NT2/D1 (cell line): ENCODE measurements around the gene MOCS3.

Experiments used
- DNase-seq: peaks from one replicate; pipeline ENCODE4 v3.0.0-alpha.2; 2011; ENCODE audit warnings: low read depth, low spot score
- H3K27me3 ChIP-seq: 2 replicates; pipeline ENCODE4 v1.6.0; 2011; ENCODE audit warnings: mild to moderate bottlenecking; ENCODE audit not compliant: insufficient read length, insufficient read depth
- H3K36me3 ChIP-seq: 2 replicates; pipeline ENCODE4 v1.6.1; 2011; ENCODE audit warnings: mild to moderate bottlenecking, low read length, mixed read lengths; ENCODE audit not compliant: insufficient read depth, insufficient read length
- H3K4me1 ChIP-seq: 2 replicates; pipeline ENCODE4 v1.5.1; 2011; ENCODE audit not compliant: insufficient read depth, insufficient read length
- H3K4me3 ChIP-seq: 2 replicates; pipeline ENCODE4 v1.5.1; 2011; ENCODE audit warnings: low read depth; ENCODE audit not compliant: insufficient read length
- H3K9ac ChIP-seq: 2 replicates; pipeline ENCODE4 v1.6.0; 2011; ENCODE audit warnings: low read depth; ENCODE audit not compliant: insufficient read length
- H3K9me3 ChIP-seq: 2 replicates; pipeline ENCODE4 v1.5.1; 2011; ENCODE audit warnings: mild to moderate bottlenecking, low read length; ENCODE audit not compliant: insufficient read depth
- SUZ12 ChIP-seq: IDR thresholded peaks from 2 replicates; pipeline ENCODE4 v1.6.1; 2011; ENCODE audit not compliant: insufficient read length, insufficient read depth; ENCODE audit errors: extremely low read depth
- YY1 ChIP-seq: IDR thresholded peaks from 2 replicates; pipeline ENCODE4 v1.6.1; 2011; ENCODE audit not compliant: insufficient read length, insufficient read depth
- ZNF274 ChIP-seq: IDR thresholded peaks from 2 replicates; pipeline ENCODE4 v1.6.1; 2011; ENCODE audit warnings: mild to moderate bottlenecking, low read depth, low read length

Gene MOCS3

DNA sequence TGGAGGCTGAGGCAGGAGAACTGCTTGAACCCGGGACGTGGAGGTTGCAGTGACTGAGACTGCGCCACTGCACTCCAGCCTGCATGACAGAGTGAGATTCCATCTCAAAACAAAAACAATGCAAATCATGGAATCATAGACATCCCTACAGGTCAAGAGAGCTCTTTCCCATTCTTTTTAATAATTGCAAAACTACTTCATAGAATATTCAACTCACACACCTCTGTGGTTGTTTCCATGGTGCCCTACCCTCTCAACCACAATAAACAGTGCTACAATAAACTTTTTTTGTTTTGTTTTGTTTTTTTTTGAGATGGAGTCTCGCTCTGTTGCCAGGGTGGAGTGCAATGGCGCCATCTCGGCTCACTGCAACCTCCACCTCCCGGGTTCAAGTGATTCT lies 15.5 kb upstream of the MOCS3 start:
- no peak for TF ChIP-seq YY1
- no peak for TF ChIP-seq ZNF274
- no peak for TF ChIP-seq SUZ12
- Histone ChIP-seq H3K9me3 (no peaks in the 10 kb centered on the region), H3K27me3 (no peaks in the 10 kb centered on the region), H3K9ac (no peak overlapping the region), H3K4me3 (no peak overlapping the region), H3K36me3 (peaks cover 85% of the 10 kb centered on the region), H3K4me1 (no peaks in the 10 kb centered on the region)
- DNase-seq, result no peak

DNA sequence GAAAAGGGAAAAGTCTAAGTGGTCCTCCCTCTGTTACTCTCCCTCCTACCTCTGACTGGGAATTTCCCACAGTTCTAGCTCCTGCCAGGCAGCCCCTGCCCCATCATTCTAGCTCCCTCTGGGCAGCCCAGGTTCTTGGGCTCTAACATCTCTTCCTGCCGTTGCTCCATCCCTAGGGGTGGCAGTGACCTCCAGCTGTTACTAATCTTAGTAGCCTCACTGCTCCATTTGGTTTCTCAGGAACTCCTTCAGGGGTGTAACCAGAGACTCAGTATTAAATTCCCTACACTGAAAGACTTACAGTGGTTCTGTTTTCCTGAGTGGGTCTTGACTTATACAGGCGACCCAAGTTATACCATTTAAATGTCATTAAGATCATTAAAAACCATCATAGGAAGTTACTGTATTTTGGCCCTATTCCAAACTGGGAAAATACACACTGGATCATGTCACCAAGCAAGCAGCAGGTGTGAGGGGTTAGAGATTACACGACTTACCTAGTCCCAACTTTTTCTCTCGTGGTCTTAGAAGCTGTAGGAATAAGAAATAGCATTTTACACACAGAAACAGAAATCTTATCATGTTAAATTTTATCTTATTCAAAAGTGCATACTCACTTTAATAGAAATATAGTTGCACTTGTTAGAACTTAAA lies 10.4 kb upstream of the MOCS3 start:
- TF ChIP-seq SUZ12 (no peak), ZNF274 (no peak), YY1 (no peak)
- Histone ChIP-seq H3K27me3 (no peaks in the 10 kb centered on the region), H3K9me3 (no peaks in the 10 kb centered on the region)

DNA sequence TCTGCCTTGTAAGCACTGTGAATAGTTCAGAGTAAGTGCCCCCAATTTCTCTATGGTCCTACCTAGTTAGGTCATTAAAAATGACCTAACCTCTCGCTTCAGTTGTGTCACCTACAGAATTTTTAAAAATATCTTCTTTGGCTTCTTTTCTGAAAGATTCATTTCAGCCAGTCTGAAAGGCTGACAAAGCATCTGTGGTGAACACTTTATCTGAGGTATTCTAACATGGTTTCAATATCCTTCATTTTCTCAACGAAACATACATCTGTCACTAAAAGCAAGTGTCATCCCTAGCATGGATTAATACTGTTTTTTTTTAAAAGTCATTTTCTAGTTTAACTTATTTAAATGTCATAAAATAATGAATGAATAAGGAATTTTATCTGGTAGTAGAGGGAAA lies 5.4 kb upstream of the MOCS3 start:
- Histone ChIP-seq H3K27me3 (no peaks in the 10 kb centered on the region), H3K4me3 (no peak overlapping the region), H3K9me3 (no peaks in the 10 kb centered on the region), H3K36me3 (peaks cover 72% of the 10 kb centered on the region), H3K9ac (no peak overlapping the region), H3K4me1 (no peaks in the 10 kb centered on the region)
- DNase-seq, result no peak
- TF ChIP-seq SUZ12 (no peak), ZNF274 (no peak), YY1 (no peak)

More for the DNA sequence above, 10.4 kb upstream of the MOCS3 start:
- H3K4me1 ChIP-seq, result no peaks in the 10 kb centered on the region
- H3K36me3 ChIP-seq, result peaks cover 87% of the 10 kb centered on the region
- no peak overlapping the region for H3K4me3 ChIP-seq
- no peak for DNase-seq
- H3K9ac ChIP-seq, result no peak overlapping the region

DNA sequence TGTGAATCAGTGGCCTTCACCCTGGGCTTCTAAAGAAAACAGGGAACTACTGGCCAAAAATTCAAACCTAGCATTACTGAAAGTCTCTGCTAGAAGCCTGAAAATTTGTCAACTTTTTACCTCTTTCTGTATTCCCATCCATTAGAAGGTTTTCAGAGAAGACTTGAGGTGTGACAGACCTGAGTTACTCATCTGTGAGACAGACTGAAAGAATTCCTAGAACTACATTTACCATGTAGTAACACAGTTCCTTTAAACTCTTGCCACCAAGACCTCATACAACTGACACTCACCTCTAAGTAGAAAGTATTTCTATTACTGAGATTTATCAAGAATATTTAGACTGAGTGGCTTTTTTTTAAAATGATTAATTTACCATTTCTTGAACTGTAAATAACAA lies 4.8 kb upstream of the MOCS3 start:
- Histone ChIP-seq H3K27me3 (no peaks in the 10 kb centered on the region), H3K9ac (no peak overlapping the region), H3K4me1 (no peaks in the 10 kb centered on the region), H3K9me3 (no peaks in the 10 kb centered on the region), H3K4me3 (no peak overlapping the region), H3K36me3 (peaks cover 66% of the 10 kb centered on the region)
- TF ChIP-seq ZNF274, result no peak
- TF ChIP-seq YY1, result no peak
- DNase-seq, result no peak

DNA sequence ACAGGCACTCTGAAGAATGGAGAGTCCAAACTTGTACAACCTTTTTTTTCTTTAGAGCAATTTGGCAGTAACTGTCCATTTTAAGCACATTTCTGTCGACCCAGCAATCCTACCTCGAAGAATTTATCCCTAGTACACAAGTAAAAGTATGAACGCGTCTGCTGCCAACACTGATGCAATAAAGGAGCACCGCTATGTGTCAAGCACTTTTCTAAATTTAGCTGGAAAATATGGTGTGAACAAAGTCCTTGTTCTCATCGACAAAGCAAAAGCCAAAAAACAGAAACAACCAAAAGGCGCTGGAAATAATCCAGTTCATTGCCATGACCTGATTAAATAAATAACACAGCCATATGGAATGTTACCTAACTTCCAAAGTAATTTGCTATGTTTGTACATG lies 1.3 kb upstream of the MOCS3 start:
- Histone ChIP-seq H3K36me3 (peaks cover 60% of the 10 kb centered on the region), H3K27me3 (no peaks in the 10 kb centered on the region), H3K9ac (peak overlapping the region; percentile 99), H3K4me3 (peak overlapping the region; percentile 95), H3K4me1 (peaks cover 3% of the 10 kb centered on the region), H3K9me3 (0 out of 2 replicates have a peak, but pooled peaks cover 6% of the 10 kb centered on the region)
- no peak for DNase-seq
- TF ChIP-seq SUZ12 (no peak), YY1 (no peak), ZNF274 (no peak)

DNA sequence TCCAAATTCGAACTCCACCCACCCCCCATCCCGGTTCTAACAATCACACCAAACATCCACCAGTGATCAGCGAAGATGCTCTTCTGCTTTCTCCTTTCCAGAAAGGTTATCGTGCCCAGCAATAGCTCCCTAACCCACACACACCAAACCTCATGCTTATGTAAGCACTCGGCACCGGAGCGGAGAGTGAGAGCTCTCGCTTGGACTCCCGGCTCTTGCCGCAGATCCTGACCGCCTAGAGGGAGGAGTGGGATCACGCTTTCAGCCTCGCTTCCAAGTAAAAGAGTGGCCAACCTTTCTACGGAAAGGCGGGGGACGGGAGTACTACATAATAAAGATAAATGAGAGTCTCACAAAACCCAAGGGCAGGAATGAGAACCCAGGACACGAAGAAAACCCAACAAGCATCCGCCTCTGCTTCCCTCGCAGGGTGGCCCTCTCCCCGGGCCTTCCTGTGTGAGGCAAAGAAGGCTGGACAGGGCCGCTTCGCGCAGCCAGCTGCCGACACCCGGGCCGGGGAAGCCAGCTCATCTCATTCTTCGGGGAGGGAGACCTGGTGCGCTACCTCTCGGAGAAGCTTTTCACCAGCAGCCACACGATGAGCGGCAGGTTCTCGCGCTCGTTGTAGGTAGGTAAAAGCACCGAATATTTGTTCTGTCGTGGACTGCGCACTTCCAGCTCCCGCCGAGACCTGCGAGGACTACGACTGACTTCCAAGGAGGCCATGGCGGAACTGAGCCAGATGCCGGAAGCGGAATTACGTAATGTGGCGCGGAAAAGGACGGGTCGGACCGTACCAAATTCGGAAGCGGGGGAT lies 612 bp upstream of the MOCS3 start, which contains the start of gene DPM1:
DPM1 (minus strand) TSS at position 735 of the 817 bp plus-strand sequence; CDS start at position 726, 9 bp downstream.
- H3K36me3 ChIP-seq, result peaks cover 54% of the 10 kb centered on the region
- TF ChIP-seq SUZ12 (no peak), ZNF274 (no peak), YY1 (no peak)
- peaks cover 3% of the 10 kb centered on the region for H3K4me1 ChIP-seq

DNA sequence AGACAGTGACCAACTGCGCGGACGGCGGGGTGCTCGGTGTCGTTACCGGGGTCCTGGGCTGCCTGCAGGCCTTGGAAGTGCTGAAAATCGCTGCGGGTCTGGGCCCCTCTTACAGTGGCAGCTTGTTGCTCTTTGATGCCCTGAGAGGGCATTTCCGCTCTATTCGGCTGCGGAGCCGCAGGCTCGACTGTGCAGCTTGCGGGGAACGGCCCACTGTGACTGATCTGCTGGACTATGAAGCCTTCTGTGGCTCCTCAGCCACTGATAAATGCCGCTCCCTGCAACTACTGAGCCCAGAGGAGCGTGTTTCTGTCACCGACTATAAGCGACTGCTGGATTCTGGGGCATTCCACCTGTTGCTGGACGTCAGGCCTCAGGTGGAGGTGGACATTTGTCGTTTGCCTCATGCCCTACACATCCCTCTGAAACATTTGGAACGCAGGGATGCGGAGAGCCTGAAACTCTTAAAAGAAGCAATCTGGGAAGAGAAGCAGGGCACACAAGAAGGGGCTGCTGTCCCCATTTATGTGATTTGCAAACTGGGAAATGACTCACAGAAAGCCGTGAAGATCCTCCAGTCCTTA lies 1.0 kb downstream of the MOCS3 start:
- Histone ChIP-seq H3K4me3 (peak overlapping the region; percentile 95), H3K4me1 (peaks cover 3% of the 10 kb centered on the region), H3K9ac (peak overlapping the region; percentile 99), H3K9me3 (0 out of 2 replicates have a peak, but pooled peaks cover 7% of the 10 kb centered on the region), H3K27me3 (no peaks in the 10 kb centered on the region), H3K36me3 (peaks cover 38% of the 10 kb centered on the region)
- no peak for DNase-seq
- TF ChIP-seq YY1 (no peak), SUZ12 (no peak), ZNF274 (no peak)

More for the DNA sequence above, 612 bp upstream of the MOCS3 start, which contains the start of gene DPM1:
- Histone ChIP-seq H3K9me3 (0 out of 2 replicates have a peak, but pooled peaks cover 7% of the 10 kb centered on the region), H3K27me3 (no peaks in the 10 kb centered on the region), H3K9ac (peak within 1 kb of the TSS; percentile 99), H3K4me3 (peak within 1 kb of the TSS; percentile 95)
- peak; percentile 89 for DNase-seq
